Epithelial cell of prostate (primary cell): ENCODE results near the gene CEP112.
"Not testable (repeated sequence)": the region's sequence is repeated elsewhere in the genome, so short reads cannot be mapped to it uniquely, and the experiment has no call there.

Experiments
- DNase-seq: peaks from one replicate; pipeline ENCODE4 v3.0.0-alpha.2; 2011; ENCODE audit warnings: low read depth, low spot score
- H3K27ac ChIP-seq: fragments of 450-650 bp; 2 replicates; pipeline ENCODE4 v1.5.1; 2017; ENCODE audit warnings: mild to moderate bottlenecking

CEP112 gene

DNA sequence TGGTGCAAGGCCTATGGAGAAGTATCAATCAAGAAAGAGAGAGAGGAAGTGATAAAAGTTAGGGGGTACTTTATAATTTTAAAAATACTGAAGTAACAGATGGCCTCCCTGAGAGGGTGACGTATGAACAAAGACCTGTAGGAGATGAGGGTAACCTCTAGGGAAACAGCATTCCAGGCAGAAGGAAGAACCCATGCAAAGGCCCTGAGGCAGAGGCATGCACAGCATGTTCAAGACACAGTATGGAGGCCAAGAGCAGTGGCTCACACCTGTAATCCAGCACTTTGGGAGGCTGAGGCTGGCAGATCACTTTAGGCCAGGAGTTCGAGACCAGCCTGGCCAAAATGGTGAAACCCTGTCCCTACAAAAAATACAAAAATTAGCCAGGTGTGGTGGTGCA, 437.9 kb downstream of the CEP112 start:
- no peak overlapping the region for H3K27ac ChIP-seq
- DNase-seq = no peak

GRCh38 chr17:65753348-65753747, 438.6 kb downstream of the CEP112 start:
- DNase-seq = no peak
- H3K27ac ChIP-seq = no peak overlapping the region

DNA sequence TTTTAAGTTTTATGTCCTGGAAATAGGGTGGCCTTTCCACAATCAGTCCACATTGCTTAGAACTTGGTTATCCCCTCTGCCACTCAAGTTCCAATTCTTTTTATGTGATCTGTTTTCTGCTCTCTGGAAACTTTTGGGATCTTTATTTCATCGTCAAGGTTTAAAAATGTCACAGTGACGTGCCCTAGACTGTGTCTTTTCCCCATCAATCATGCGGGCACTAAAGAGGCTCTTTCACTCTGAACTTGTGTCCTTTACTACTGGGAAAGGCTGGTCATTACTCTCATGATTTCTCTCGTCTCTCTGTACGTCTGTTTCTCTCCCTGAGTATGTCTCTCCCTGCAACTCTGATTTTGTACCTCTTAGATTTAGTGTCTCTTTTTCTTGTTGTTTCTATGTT, 440.7 kb downstream of the CEP112 start:
- no peak overlapping the region for H3K27ac ChIP-seq
- DNase-seq = no peak

DNA sequence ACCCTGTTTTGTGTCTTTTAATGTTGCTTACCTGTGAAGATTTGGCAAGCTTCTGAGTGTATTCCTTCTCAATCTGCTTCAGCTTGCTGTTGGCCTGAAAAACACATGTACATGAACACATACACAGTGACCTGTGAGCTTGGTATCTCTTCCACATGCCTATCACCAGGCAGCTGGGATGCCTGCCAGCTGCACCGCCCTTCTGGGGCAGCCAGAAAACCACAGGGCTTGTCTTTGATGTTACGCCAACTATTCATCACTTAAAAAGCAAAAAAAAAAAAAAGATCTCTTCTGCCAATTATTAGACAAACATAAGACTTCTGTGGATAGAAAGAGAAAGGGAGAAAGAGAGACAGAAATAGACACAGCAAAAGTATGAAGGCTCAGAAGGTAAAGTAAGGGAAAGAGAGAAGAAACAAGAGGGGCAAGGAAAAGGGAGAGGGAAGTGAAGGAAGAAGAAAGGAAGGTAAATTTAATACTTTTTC, 441.3 kb downstream of the CEP112 start:
- DNase-seq = peak; percentile 93
- peak overlapping the region; percentile 41 for H3K27ac ChIP-seq

GRCh38 chr17:65750166-65750565, 441.8 kb downstream of the CEP112 start:
- peak overlapping the region; percentile 41 for H3K27ac ChIP-seq
- DNase-seq = peak; percentile 16

GRCh38 chr17:65749479-65749878, 442.5 kb downstream of the CEP112 start:
- peak overlapping the region; percentile 41 for H3K27ac ChIP-seq
- DNase-seq = peak; percentile 66

DNA sequence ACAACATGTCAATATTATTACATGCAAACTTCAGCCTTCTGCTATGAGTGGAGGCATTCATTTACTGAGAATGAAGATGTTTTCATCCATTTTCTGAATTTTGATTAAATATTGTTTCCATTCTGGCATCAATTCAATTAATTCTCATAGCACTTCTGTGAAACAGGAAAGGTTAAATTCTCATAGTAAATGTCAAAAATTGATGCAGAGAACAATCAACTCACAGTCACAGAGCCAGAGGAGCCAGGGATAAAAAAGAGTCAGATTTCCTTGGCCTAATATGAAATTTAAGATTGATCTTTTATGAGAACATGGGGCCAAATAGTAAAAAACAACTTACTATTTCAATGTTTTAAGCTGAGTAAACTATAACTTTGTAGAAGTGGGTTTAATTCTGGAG, 446.7 kb downstream of the CEP112 start:
- DNase-seq = no peak
- no peak overlapping the region for H3K27ac ChIP-seq

GRCh38 chr17:65743308-65743655, 448.7 kb downstream of the CEP112 start:
- DNase-seq = no peak

DNA sequence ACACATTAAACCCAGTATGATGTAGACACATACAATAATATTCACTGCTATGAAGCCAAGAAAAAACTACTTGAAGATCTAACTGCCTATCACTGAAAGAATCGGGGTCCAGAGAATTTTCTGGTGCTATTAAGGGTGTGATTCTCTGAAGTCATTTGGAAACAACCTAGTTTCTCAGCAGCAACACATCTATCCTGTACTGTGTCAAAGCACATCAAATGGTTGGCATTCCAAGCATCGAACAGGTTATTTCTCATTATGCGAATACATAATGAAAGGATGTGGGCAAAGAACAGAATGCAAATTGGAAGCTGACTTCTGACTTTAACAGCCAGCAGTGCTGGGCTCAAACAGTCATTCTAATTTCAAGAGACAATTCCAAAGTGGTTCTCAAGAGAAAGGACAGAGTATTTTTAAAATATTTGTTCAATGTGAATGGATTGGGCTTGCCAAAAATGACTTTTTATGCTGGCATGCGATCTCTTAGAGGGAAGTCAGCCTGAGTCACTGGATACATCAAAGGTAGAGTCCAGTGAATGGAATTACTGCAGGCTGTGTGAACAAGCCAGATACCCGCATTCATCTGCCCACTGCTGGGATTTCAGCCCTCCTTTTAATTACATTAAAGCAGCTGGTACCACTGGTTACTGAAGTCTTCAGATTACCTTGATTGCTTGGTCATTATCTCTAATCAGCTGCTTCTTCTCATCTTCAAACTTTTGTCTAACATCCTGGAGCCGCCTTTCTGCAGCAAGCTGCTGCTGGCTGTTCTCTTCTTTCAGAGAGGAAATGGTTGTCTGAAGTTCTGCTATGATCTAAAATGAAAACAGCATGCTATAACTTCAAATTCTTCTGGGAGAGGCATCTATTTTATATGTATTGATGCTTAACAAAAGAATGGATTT, 449.3 kb downstream of the CEP112 start:
- DNase-seq = peak; percentile 12
- H3K27ac ChIP-seq = peak overlapping the region; percentile 17

More at GRCh38 chr17:65743308-65743655, 448.7 kb downstream of the CEP112 start:
- peak overlapping the region; percentile 17 for H3K27ac ChIP-seq

- H3K27ac ChIP-seq = no peak overlapping the region
- no peak for DNase-seq
Observed at GRCh38 chr17:65741710-65742109, 450.2 kb downstream of the CEP112 start.

DNA sequence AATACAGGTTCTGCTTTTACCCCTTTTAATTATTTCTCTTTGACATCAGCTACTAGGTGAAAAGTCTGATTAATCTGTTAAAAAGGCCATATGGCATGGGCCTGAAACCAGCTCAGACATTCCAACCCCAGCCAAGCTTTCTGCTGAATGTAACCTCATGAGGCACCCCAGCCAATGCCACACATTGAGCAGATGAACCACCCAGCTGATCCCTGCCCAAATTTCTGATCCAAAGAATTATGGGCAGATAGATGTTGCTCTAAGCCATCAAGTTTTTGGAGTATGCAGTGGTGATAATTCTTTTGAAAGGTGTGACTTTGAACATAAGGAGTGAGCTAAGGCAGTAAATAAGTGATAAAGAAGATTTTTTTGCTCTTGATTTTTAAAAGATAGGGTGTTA, 452.9 kb downstream of the CEP112 start:
- DNase-seq = no peak
- no peak overlapping the region for H3K27ac ChIP-seq

DNA sequence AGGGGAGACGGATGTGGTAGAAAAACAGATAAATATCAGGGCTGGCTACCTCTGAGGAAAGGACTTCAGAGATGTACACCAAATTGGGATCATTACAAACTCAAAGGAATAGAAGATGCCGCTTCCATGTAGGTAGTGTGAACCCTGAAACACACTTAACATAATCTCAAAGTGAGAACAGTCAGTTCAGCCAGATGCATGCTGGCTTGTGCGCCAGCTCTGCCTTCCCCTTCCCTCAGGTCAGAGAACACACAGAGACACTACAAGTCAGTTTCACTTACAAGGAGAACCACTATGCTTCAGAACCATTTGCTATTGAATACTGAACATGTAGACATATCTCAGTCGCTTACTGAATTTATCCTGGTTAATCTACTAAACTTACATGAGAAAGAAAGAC, 454.5 kb downstream of the CEP112 start:
- no peak for DNase-seq
- H3K27ac ChIP-seq = no peak overlapping the region

- H3K27ac ChIP-seq = no peak overlapping the region
- DNase-seq = no peak
Observed at GRCh38 chr17:65733314-65733713, 458.6 kb downstream of the CEP112 start.

DNA sequence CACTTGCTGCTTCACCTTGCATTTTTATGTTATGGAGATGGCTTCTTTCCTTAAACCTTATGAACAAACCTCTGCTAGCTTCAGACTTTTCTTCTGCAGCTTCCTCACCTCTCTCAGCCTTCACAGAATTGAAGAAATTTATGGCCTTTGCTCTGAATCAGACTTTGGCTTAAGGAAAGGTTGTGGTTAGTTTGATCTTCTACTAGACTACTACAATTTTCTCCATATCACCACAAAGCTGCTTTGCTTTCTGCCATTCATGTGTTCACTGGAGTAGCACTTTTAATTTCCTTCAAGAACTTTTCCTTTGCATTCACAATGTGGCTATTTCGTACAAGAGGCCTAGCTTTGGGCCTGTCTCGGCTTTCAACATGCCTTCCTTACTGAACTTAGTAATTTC, 459.3 kb downstream of the CEP112 start:
- not testable (repeated sequence) for DNase-seq, H3K27ac ChIP-seq

GRCh38 chr17:65730711-65731169, 461.2 kb downstream of the CEP112 start:
- DNase-seq = no peak

DNA sequence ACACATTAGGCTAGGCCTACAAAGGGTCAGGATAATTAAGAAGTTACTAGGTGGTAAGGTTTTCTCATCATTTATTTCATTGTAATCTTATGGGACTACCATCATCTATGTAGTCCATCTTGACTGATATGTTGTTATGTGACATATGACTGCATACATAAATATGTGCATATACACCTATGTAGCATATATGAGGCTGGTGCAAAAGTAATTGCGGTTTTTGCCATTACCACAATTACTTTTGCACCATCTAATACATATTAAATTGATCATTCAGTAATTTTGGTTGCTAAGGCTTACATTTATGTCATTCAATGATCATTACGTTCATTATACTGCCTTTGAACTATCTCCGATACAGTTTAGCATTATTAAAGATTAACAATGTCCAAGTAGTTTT, 462.7 kb downstream of the CEP112 start:
- H3K27ac ChIP-seq = no peak overlapping the region
- no peak for DNase-seq

More at GRCh38 chr17:65730711-65731169, 461.2 kb downstream of the CEP112 start:
- no peak overlapping the region for H3K27ac ChIP-seq

- no peak for DNase-seq
- no peak overlapping the region for H3K27ac ChIP-seq
Observed at GRCh38 chr17:65727832-65728231, 464.1 kb downstream of the CEP112 start.

- DNase-seq = no peak
Observed at GRCh38 chr17:65727246-65727645, 464.7 kb downstream of the CEP112 start.

DNA sequence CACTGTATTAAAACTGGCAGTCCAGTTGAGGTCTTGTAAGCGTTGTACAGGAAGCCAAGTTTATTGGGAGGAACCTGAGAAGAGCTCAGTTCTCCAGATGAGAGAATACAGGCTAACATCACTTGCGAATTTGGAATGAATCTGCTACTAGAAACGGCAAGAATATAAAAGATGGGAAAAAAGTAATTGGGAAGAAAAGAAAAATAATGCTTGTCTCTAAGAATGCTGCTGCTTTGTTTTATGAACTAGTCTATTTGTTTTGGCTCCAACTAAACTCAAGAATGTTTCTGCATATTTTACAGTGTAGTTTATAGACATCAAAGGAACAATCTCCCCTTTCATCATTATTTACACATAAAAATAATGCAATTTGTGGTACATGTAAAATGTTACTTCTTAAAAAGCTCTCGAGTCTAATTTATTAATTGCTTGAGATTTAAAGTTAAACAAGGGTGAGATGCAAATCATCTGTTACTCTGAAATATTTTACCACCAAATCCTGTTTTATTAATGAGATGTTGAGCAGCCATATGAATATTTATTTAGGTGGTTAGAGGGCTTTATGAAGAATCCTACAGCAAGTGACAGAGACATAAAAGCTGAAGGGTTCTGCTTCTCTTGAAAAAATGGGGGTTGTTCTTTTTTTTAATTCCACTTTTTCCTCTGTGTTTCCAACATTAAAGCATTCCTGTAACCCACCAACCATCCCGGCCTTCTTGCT, 468.3 kb downstream of the CEP112 start:
- no peak overlapping the region for H3K27ac ChIP-seq
- DNase-seq = no peak

More at GRCh38 chr17:65727246-65727645, 464.7 kb downstream of the CEP112 start:
- no peak overlapping the region for H3K27ac ChIP-seq

GRCh38 chr17:65718601-65719000, 473.3 kb downstream of the CEP112 start:
- DNase-seq = no peak
- no peak overlapping the region for H3K27ac ChIP-seq
